B cell (primary cell): Measurements from ENCODE around the gene YARS1. TPM values are rescaled to one million over a fixed set of nuclear protein-coding genes. Genes with fewer than 3 reads are reported as not detected.

Experiments used
- ATAC-seq: fragments of 200-7000 bp; cut with Tn5 transposase; one replicate; pipeline ENCODE4 v1.10.0; 2021; ENCODE audit warnings: low read depth, mild to moderate bottlenecking, moderate number of reproducible peaks, moderate library complexity
- CTCF ChIA-PET: fragments of 350-600 bp; sonication (Branson Sonifier 250); formaldehyde crosslinking; loops from one replicate; lab custom pipeline; 2021; ENCODE audit warnings: antibody characterized with exemption, inconsistent platforms; lab: Charles Lee
- POLR2A ChIA-PET: fragments of 350-600 bp; sonication (Branson Sonifier 250); formaldehyde crosslinking; loops from one replicate; lab custom pipeline; 2021; ENCODE audit warnings: antibody characterized with exemption; lab: Charles Lee
- DNase-seq: peaks from one replicate; pipeline ENCODE4 v3.0.0; 2013
- H2AFZ ChIP-seq: 2 replicates; pipeline ENCODE4 v1.6.1; 2012; ENCODE audit warnings: mild to moderate bottlenecking, low read depth, low read length; ENCODE audit not compliant: insufficient read depth, poor library complexity, severe bottlenecking
- H3K27ac ChIP-seq, 2 donors: 1 replicate in 1 of 2; 2 replicates in 1 of 2; pipeline ENCODE4 v1.5.1; 2012 to 2013; ENCODE audit warnings: low read length in 2 of 2, mild to moderate bottlenecking in 2 of 2, moderate library complexity in 1 of 2
- H3K27me3 ChIP-seq, 4 experiments: fragments of 200-600 bp in 1 of 4; sonication (generic) in 1 of 4; replicated peaks in 1 of 4; 1 replicate in 2 of 4; 2 replicates in 2 of 4; pipeline versions ENCODE4 v1.6.1 to v1.7.0; 2013 to 2016; ENCODE audit warnings: low read length in 3 of 4, mild to moderate bottlenecking in 2 of 4, mixed read lengths in 1 of 4, moderate library complexity in 1 of 4; ENCODE audit not compliant: insufficient read depth in 4 of 4, control insufficient read depth in 3 of 4; ENCODE audit errors: control extremely low read depth in 1 of 4
- H3K36me3 ChIP-seq, 2 experiments: replicated peaks in 1 of 2; 1 replicate in 1 of 2; 2 replicates in 1 of 2; pipeline versions ENCODE4 v1.6.1 to v1.7.1; 2013; ENCODE audit warnings: low read length in 1 of 2; ENCODE audit not compliant: insufficient read depth in 2 of 2, control insufficient read depth in 1 of 2; ENCODE audit errors: control extremely low read depth in 1 of 2, extremely low read depth in 1 of 2
- H3K4me1 ChIP-seq, 2 donors: fragments of 200-600 bp in 1 of 2; sonication (generic) in 1 of 2; 1 replicate in 1 of 2; 2 replicates in 1 of 2; pipeline versions ENCODE4 v1.5.1 to v1.6.1; 2013 to 2017; ENCODE audit warnings: low read length in 2 of 2; ENCODE audit not compliant: control insufficient read depth in 2 of 2, insufficient read depth in 2 of 2
- H3K4me2 ChIP-seq: replicated peaks from 2 replicates; pipeline ENCODE3; 2012; ENCODE audit warnings: mild to moderate bottlenecking, low read depth, low read length; ENCODE audit not compliant: poor library complexity, severe bottlenecking
- H3K4me3 ChIP-seq, 5 experiments: fragments of 200-600 bp in 1 of 5; sonication (generic) in 1 of 5; 1 replicate in 3 of 5; 2 replicates in 2 of 5; pipeline versions ENCODE4 v1.5.1 to v1.7.0; 2011 to 2016; ENCODE audit warnings: low read length in 4 of 5, mild to moderate bottlenecking in 4 of 5, low read depth in 2 of 5, control low read depth in 1 of 5, moderate library complexity in 1 of 5; ENCODE audit not compliant: insufficient read depth in 1 of 5; ENCODE audit errors: control extremely low read depth in 1 of 5, extremely low read depth in 1 of 5
- H3K79me2 ChIP-seq: fragments of 200-600 bp; sonication (generic); one replicate; pipeline ENCODE4 v1.6.0; 2016; ENCODE audit warnings: low read length; ENCODE audit not compliant: control insufficient read depth, insufficient read depth
- H3K9ac ChIP-seq: fragments of 200-600 bp; sonication (generic); 2 replicates; pipeline ENCODE4 v1.6.1; 2017; ENCODE audit warnings: mild to moderate bottlenecking, low read length, moderate library complexity
- H3K9me3 ChIP-seq, 3 donors: one replicate each; pipeline versions ENCODE4 v1.6.1 to v1.7.1; 2013; ENCODE audit warnings: low read length in 2 of 3; ENCODE audit not compliant: control insufficient read depth in 2 of 3, insufficient read depth in 1 of 3; ENCODE audit errors: control extremely low read depth in 1 of 3
- H4K20me1 ChIP-seq: 2 replicates; pipeline ENCODE4 v1.6.0; 2012; ENCODE audit warnings: mild to moderate bottlenecking, low read length; ENCODE audit not compliant: insufficient read depth, control insufficient read depth, poor library complexity, severe bottlenecking
- H3K27ac Mint-ChIP-seq: one replicate; pipeline ENCODE4 v1.8.0; 2021; ENCODE audit warnings: mixed read lengths
- H3K27me3 Mint-ChIP-seq: one replicate; pipeline ENCODE4 v1.8.0; 2021; ENCODE audit warnings: mixed read lengths
- H3K4me1 Mint-ChIP-seq: one replicate; pipeline ENCODE4 v1.8.0; 2021; ENCODE audit warnings: mixed read lengths
- H3K4me3 Mint-ChIP-seq: one replicate; pipeline ENCODE4 v1.8.0; 2021; ENCODE audit warnings: mixed read lengths
- H3K9me3 Mint-ChIP-seq: one replicate; pipeline ENCODE4 v1.8.0; 2022; ENCODE audit warnings: mixed read lengths; ENCODE audit not compliant: insufficient read depth
- CTCF ChIP-seq: fragments of 200-600 bp; IDR thresholded peaks from one replicate; pipeline ENCODE4 v1.8.0; 2022; ENCODE audit warnings: antibody characterized with exemption, mild to moderate bottlenecking
- EZH2 ChIP-seq: IDR thresholded peaks from 2 replicates; pipeline ENCODE4 v1.6.1; 2012; ENCODE audit warnings: borderline replicate concordance, low read depth, mild to moderate bottlenecking, moderate library complexity, low read length; ENCODE audit not compliant: insufficient read depth, poor library complexity, severe bottlenecking
- WGBS: methylation state at CpG from one replicate; pipeline ENCODE4 v1.1.5; 2013; ENCODE audit warnings: missing lambda C conversion rate; ENCODE audit not compliant: insufficient coverage; 5-methylcytosine and 5-hydroxymethylcytosine counted together
- intact Hi-C: fragments of 100-400 bp; cut with micrococcal nuclease; formaldehyde crosslinking; loops from one replicate; pipeline ENCODE4 v1.10.0; 2022
- polyA plus RNA-seq: library from polyadenylated mRNA; depleted of rRNA; stranded (reverse); fragments of >200 nt; gene quantifications from 2 replicates; pipeline ENCODE4 v1.2.3, GENCODE V29; 2012
- total RNA-seq, 2 donors: library from RNA; stranded (reverse); fragments of 120-200 nt in 1 of 2; gene quantifications; 1 replicate in 1 of 2; 2 replicates in 1 of 2; pipeline versions ENCODE4 v1.2.3 to v1.2.4, GENCODE V29; 2013 to 2022

The YARS1 gene
- total and polyA plus RNA-seq, 2 donors (not counting 1 experiment from before 2014, with no cell fraction given): 33.0 to 73.2 TPM

GRCh38 chr1:32780628-32781234 lies 36.4 kb downstream of the YARS1 start:
- intact Hi-C loops: no loop called here
- no peaks in the 10 kb centered on the region for H3K9me3 ChIP-seq
- H3K36me3 ChIP-seq: peaks cover 0 to 57% of the 10 kb centered on the region in 2 experiments
- H3K27ac ChIP-seq: no peak overlapping the region
- H3K27me3 Mint-ChIP-seq: no peaks in the 10 kb centered on the region
- DNase-seq (no peak), ATAC-seq (no peak)
- ChIA-PET POLR2A (no interaction called here), CTCF (interaction anchor here (1.5 to 1.7 kb wide), 2 partner anchors 8 to 68 kb away, joined by 4 to 8 read pairs; no protein-coding TSS in a partner anchor)
- H2AFZ ChIP-seq: no peak overlapping the region
- H3K4me2 ChIP-seq: no peak overlapping the region
- 100% methylated on average over 6 of the region's 8 CpGs for WGBS
- no peaks in the 10 kb centered on the region for H3K9me3 Mint-ChIP-seq
- no peak overlapping the region for H3K4me3 Mint-ChIP-seq
- H3K4me1 Mint-ChIP-seq: no peaks in the 10 kb centered on the region
- H4K20me1 ChIP-seq: no peaks in the 10 kb centered on the region
- TF ChIP-seq CTCF (no peak), EZH2 (no peak)
- H3K79me2 ChIP-seq: no peaks in the 10 kb centered on the region
- H3K27me3 ChIP-seq: no peaks in the 10 kb centered on the region
- no peaks in the 10 kb centered on the region for H3K4me1 ChIP-seq
- no peak overlapping the region for H3K27ac Mint-ChIP-seq
- no peak overlapping the region for H3K9ac ChIP-seq
- H3K4me3 ChIP-seq: no peak overlapping the region

- ChIA-PET POLR2A (no interaction called here), CTCF (interaction anchor here (1.3 kb wide), 1 partner anchor 27 kb away, joined by 4 read pairs; no protein-coding TSS in a partner anchor)
- Histone ChIP-seq H3K27ac (no peak overlapping the region), H3K9ac (no peak overlapping the region), H4K20me1 (no peaks in the 10 kb centered on the region), H3K36me3 (peaks cover 0 to 63% of the 10 kb centered on the region in 2 experiments), H3K27me3 (no peaks in the 10 kb centered on the region), H3K4me3 (no peak overlapping the region), H3K4me2 (no peak overlapping the region), H3K79me2 (no peaks in the 10 kb centered on the region), H3K4me1 (no peaks in the 10 kb centered on the region), H3K9me3 (no peaks in the 10 kb centered on the region), H2AFZ (no peak overlapping the region)
- H3K27me3 Mint-ChIP-seq: no peaks in the 10 kb centered on the region
- TF ChIP-seq EZH2 (no peak), CTCF (no peak)
- 92% methylated on average over 6 of the region's 8 CpGs for WGBS
- no peaks in the 10 kb centered on the region for H3K9me3 Mint-ChIP-seq
- no peak overlapping the region for H3K4me3 Mint-ChIP-seq
- intact Hi-C loops: no loop called here
- ATAC-seq (no peak), DNase-seq (no peak)
- H3K4me1 Mint-ChIP-seq: no peaks in the 10 kb centered on the region
- H3K27ac Mint-ChIP-seq: no peak overlapping the region
Measured at GRCh38 chr1:32780005-32780404, 37.2 kb downstream of the YARS1 start.
